Inferior parietal cortex (tissue), 1 donor: Measurements from ENCODE around the gene CABLES2.

Experiments used
- DNase-seq: peaks from one replicate; pipeline ENCODE4 v3.0.0-alpha.2; 2016; ENCODE audit errors: extremely low spot score

CABLES2 gene

GRCh38 chr20:62361799-62362589, 45.1 kb downstream of the CABLES2 start:
- DNase-seq, result no peak

- no peak for DNase-seq
Observed at GRCh38 chr20:62360854-62361798, 46.0 kb downstream of the CABLES2 start.

- DNase-seq, result no peak
Observed at GRCh38 chr20:62359491-62360121, 47.5 kb downstream of the CABLES2 start.

GRCh38 chr20:62359043-62359490, 48.0 kb downstream of the CABLES2 start:
- DNase-seq, result no peak

GRCh38 chr20:62358171-62359042, 48.7 kb downstream of the CABLES2 start:
- no peak for DNase-seq

GRCh38 chr20:62357681-62358080, 49.4 kb downstream of the CABLES2 start:
- DNase-seq, result no peak

GRCh38 chr20:62357187-62357667, 49.9 kb downstream of the CABLES2 start:
- DNase-seq, result no peak

GRCh38 chr20:62356589-62357186, 50.4 kb downstream of the CABLES2 start:
- no peak for DNase-seq

- no peak for DNase-seq
Observed at GRCh38 chr20:62355878-62356588, 51.1 kb downstream of the CABLES2 start.

- DNase-seq, result no peak
Observed at GRCh38 chr20:62355516-62355877, 51.6 kb downstream of the CABLES2 start.

- DNase-seq, result no peak
Observed at GRCh38 chr20:62354811-62355341, 52.2 kb downstream of the CABLES2 start.

GRCh38 chr20:62354031-62354808, 52.9 kb downstream of the CABLES2 start:
- DNase-seq, result no peak

- no peak for DNase-seq
Observed at GRCh38 chr20:62353289-62354030, 53.6 kb downstream of the CABLES2 start.

GRCh38 chr20:62352402-62353288, 54.4 kb downstream of the CABLES2 start:
- peak; percentile 63 for DNase-seq

- no peak for DNase-seq
Observed at GRCh38 chr20:62351469-62352401, 55.4 kb downstream of the CABLES2 start.
